Upper lobe of left lung (tissue), 4 donors: ENCODE results near the gene C5orf24.

Experiments
- CTCF ChIP-seq, 6 experiments: fragments of 450-650 bp in 4 of 6; fragments of 200-600 bp in 2 of 6; sonication (generic) in 2 of 6; IDR thresholded peaks; one replicate each; pipeline ENCODE4 v1.5.1; 2016 to 2019; ENCODE audit warnings: antibody characterized with exemption in 6 of 6
- EP300 ChIP-seq, 4 donors: sonication (generic); formaldehyde crosslinking; IDR thresholded peaks; one replicate each; pipeline ENCODE4 v1.5.1; 2017; ENCODE audit warnings: antibody characterized with exemption in 4 of 4, control low read depth in 2 of 4
- POLR2A ChIP-seq, 4 donors: fragments of 450-650 bp; IDR thresholded peaks; one replicate each; pipeline ENCODE4 v1.5.1; 2016 to 2017; ENCODE audit warnings: antibody characterized with exemption in 4 of 4, mild to moderate bottlenecking in 2 of 4
- POLR2AphosphoS5 ChIP-seq, 2 donors: sonication (generic); formaldehyde crosslinking; IDR thresholded peaks; one replicate each; pipeline ENCODE4 v1.5.1; 2017; ENCODE audit warnings: antibody characterized with exemption in 2 of 2

GRCh38 chr5:134877159-134877558, 31.4 kb downstream of the C5orf24 start:
- TF ChIP-seq CTCF (IDR thresholded peaks at IDR 0.05) (no peak), POLR2AphosphoS5 (IDR thresholded peaks at IDR 0.05) (no peak), EP300 (IDR thresholded peaks at IDR 0.05) (no peak), POLR2A (IDR thresholded peaks at IDR 0.05) (no peak)
